ENCODE data around the gene KCNT1. TPM values are rescaled to one million over a fixed set of nuclear protein-coding genes. Genes with fewer than 3 reads are reported as not detected.

KCNT1 gene
- polyA plus RNA-seq, 1 donor from 2014 or later = not detected

- Mint-ChIP-seq H3K9me3 (peaks cover 2 to 4% (median 2%) of the 10 kb centered on the region in 3 donors), H3K27ac (no peak overlapping the region), H3K4me3 (no peak overlapping the region), H3K27me3 (no peaks in the 10 kb centered on the region), H3K4me1 (peaks cover 0 to 3% (median 2%) of the 10 kb centered on the region in 3 donors), H3K36me3 (peaks cover 16% of the 10 kb centered on the region)
Measured at GRCh38 chr9:135833864-135834263, 131.9 kb downstream of the KCNT1 start.

- peaks cover 0 to 3% (median 2%) of the 10 kb centered on the region in 3 donors for H3K4me1 Mint-ChIP-seq
- H3K9me3 Mint-ChIP-seq = peaks cover 0 to 1% (median 0%) of the 10 kb centered on the region in 3 donors
- peaks cover 16% of the 10 kb centered on the region for H3K36me3 Mint-ChIP-seq
- no peaks in the 10 kb centered on the region for H3K27me3 Mint-ChIP-seq
- H3K27ac Mint-ChIP-seq = no peak overlapping the region
- no peak overlapping the region for H3K4me3 Mint-ChIP-seq
Measured at GRCh38 chr9:135835131-135835530, 133.1 kb downstream of the KCNT1 start.

- H3K4me3 Mint-ChIP-seq = no peak overlapping the region
- H3K4me1 Mint-ChIP-seq = peaks cover 0 to 3% (median 0%) of the 10 kb centered on the region in 3 donors
- peaks cover 2 to 7% (median 3%) of the 10 kb centered on the region in 3 donors for H3K9me3 Mint-ChIP-seq
- H3K36me3 Mint-ChIP-seq = peaks cover 11% of the 10 kb centered on the region
- H3K27me3 Mint-ChIP-seq = no peaks in the 10 kb centered on the region
- no peak overlapping the region for H3K27ac Mint-ChIP-seq
Measured at GRCh38 chr9:135839516-135839915, 137.5 kb downstream of the KCNT1 start.

- Mint-ChIP-seq H3K27me3 (no peaks in the 10 kb centered on the region), H3K36me3 (peaks cover 13% of the 10 kb centered on the region)
Measured at GRCh38 chr9:135840107-135840506, 138.1 kb downstream of the KCNT1 start.

GRCh38 chr9:135840539-135840938 lies 138.6 kb downstream of the KCNT1 start:
- H3K36me3 Mint-ChIP-seq = peaks cover 16% of the 10 kb centered on the region
- H3K9me3 Mint-ChIP-seq = peaks cover 2 to 11% (median 3%) of the 10 kb centered on the region in 3 donors
- no peaks in the 10 kb centered on the region for H3K27me3 Mint-ChIP-seq
- no peak overlapping the region for H3K27ac Mint-ChIP-seq
- H3K4me3 Mint-ChIP-seq = no peak overlapping the region
- peaks cover 0 to 4% (median under 1%) of the 10 kb centered on the region in 3 donors for H3K4me1 Mint-ChIP-seq

More at GRCh38 chr9:135840107-135840506, 138.1 kb downstream of the KCNT1 start:
- Mint-ChIP-seq H3K4me1 (peaks cover 0 to 3% (median 0%) of the 10 kb centered on the region in 3 donors), H3K4me3 (no peak overlapping the region), H3K9me3 (peaks cover 2 to 11% (median 3%) of the 10 kb centered on the region in 3 donors), H3K27ac (no peak overlapping the region)

Other genes starting within 250 kb of the KCNT1 start
- 1.7 TPM for gene PPP1R26, start 222.4 kb upstream of the KCNT1 start, polyA plus RNA-seq
- 65.7 TPM for gene MRPS2, start 201.5 kb upstream of the KCNT1 start, polyA plus RNA-seq
- gene LCN1, start 180.7 kb upstream of the KCNT1 start, polyA plus RNA-seq = not detected
- not detected for gene OBP2A, start 156.1 kb upstream of the KCNT1 start, polyA plus RNA-seq
- not detected for gene PAEP, start 140.4 kb upstream of the KCNT1 start, polyA plus RNA-seq
- not detected for gene GLT6D1, start 62.6 kb upstream of the KCNT1 start, polyA plus RNA-seq
- not detected for gene LCN9, start 38.9 kb upstream of the KCNT1 start, polyA plus RNA-seq
- not detected for gene SOHLH1, start 2.7 kb upstream of the KCNT1 start, polyA plus RNA-seq
- gene CAMSAP1, start 205.4 kb downstream of the KCNT1 start, polyA plus RNA-seq = 2.7 TPM

Measured in IgD-negative memory B cell (primary cell).